GM12878 (cell line): ENCODE data around the gene TGFB2. TPM values are rescaled to one million over a fixed set of nuclear protein-coding genes. Genes with fewer than 3 reads are reported as not detected.

ENCODE experiments used
- ATAC-seq: fragments of 200-7000 bp; cut with Tn5 transposase; 3 replicates; pipeline ENCODE4 v1.9.1; 2020; ENCODE audit warnings: mild to moderate bottlenecking, moderate library complexity
- BruUV-seq: library from RNA; stranded (reverse); fragments of 400-500 nt; replicated peaks from 2 replicates; lab custom pipeline; 2021; lab: Mats Ljungman, UMichigan
- CTCF ChIA-PET: fragments of 300-600 bp; sonication (Branson Sonifier 250); formaldehyde crosslinking; extraction: SDS; loops from one replicate; lab custom pipeline; 2021; ENCODE audit warnings: inconsistent platforms; lab: Yijun Ruan, JAX
- POLR2A ChIA-PET: fragments of 350-600 bp; formaldehyde crosslinking; extraction: SDS; loops from one replicate; lab custom pipeline; 2021; ENCODE audit warnings: inconsistent platforms; lab: Charles Lee
- RAD21 ChIA-PET: fragments of 300-600 bp; sonication (Branson Sonifier 250); formaldehyde crosslinking; loops from one replicate; lab custom pipeline; 2023; ENCODE audit warnings: antibody characterized with exemption; ENCODE audit not compliant: unreplicated experiment; lab: Charles Lee
- SMC1A ChIA-PET: fragments of 300-600 bp; sonication (Branson Sonifier 250); formaldehyde crosslinking; loops from one replicate; lab custom pipeline; 2023; ENCODE audit not compliant: unreplicated experiment, uncharacterized antibody; lab: Charles Lee
- DNase-seq: peaks from one replicate; pipeline ENCODE4 v3.0.0-alpha.2; 2011; ENCODE audit warnings: low read depth, low spot score
- FAIRE-seq: peaks from 3 replicates; lab custom pipeline; 2011; peaks lifted over from hg19 to GRCh38; lab: Jason Lieb, UNC
- H2AFZ ChIP-seq: 2 replicates; pipeline ENCODE4 v1.6.0; 2011; ENCODE audit warnings: low read depth, low read length, control low read depth; ENCODE audit not compliant: control insufficient read depth
- H3K27ac ChIP-seq: 2 replicates; pipeline ENCODE4 v1.5.1; 2011; ENCODE audit warnings: control low read depth; ENCODE audit not compliant: control insufficient read depth, insufficient read depth
- H3K27me3 ChIP-seq, 2 experiments: replicated peaks in 1 of 2; 2 replicates each; pipeline versions ENCODE4 v1.6.0 to v1.6.1; 2011; ENCODE audit warnings: low read length in 1 of 2; ENCODE audit not compliant: control insufficient read depth in 2 of 2, insufficient read depth in 2 of 2
- H3K36me3 ChIP-seq, 2 experiments: 2 replicates each; pipeline ENCODE4 v1.5.1; 2011; ENCODE audit warnings: low read length in 1 of 2; ENCODE audit not compliant: control insufficient read depth in 2 of 2, insufficient read depth in 2 of 2
- H3K4me1 ChIP-seq: 2 replicates; pipeline ENCODE4 v1.6.1; 2011; ENCODE audit warnings: mild to moderate bottlenecking, low read length, moderate library complexity, mixed read lengths; ENCODE audit not compliant: control insufficient read depth, insufficient read depth
- H3K4me2 ChIP-seq: 2 replicates; pipeline ENCODE4 v1.6.0; 2011; ENCODE audit warnings: control low read depth; ENCODE audit not compliant: control insufficient read depth, insufficient read depth
- H3K4me3 ChIP-seq: fragments of 200-600 bp; sonication (generic); 2 replicates; pipeline ENCODE4 v1.5.1; 2016
- H3K79me2 ChIP-seq: 2 replicates; pipeline ENCODE4 v1.6.0; 2011; ENCODE audit warnings: low read length; ENCODE audit not compliant: control insufficient read depth, insufficient read depth
- H3K9ac ChIP-seq: 2 replicates; pipeline ENCODE4 v1.8.0; 2011; ENCODE audit warnings: low read length, control low read depth, mixed read lengths; ENCODE audit not compliant: control insufficient read depth, insufficient read depth
- H3K9me3 ChIP-seq: replicated peaks from 3 replicates; pipeline ENCODE4 v1.5.1; 2011; ENCODE audit warnings: mild to moderate bottlenecking, low read length; ENCODE audit not compliant: control insufficient read depth, insufficient read depth
- H4K20me1 ChIP-seq: 2 replicates; pipeline ENCODE4 v1.6.0; 2011; ENCODE audit not compliant: control insufficient read depth, insufficient read depth
- BCL3 ChIP-seq: IDR thresholded peaks from 2 replicates; pipeline ENCODE4 v1.6.1; 2011; ENCODE audit warnings: borderline replicate concordance, low read depth, mild to moderate bottlenecking, moderate library complexity, low read length; ENCODE audit not compliant: insufficient read depth, poor library complexity, severe bottlenecking
- EED ChIP-seq: sonication (generic); IDR thresholded peaks from 2 replicates; pipeline ENCODE4 v1.6.1; 2016; ENCODE audit warnings: antibody characterized with exemption, low read depth
- EP300 ChIP-seq, 2 experiments: fragments of 150-350 bp in 1 of 2; IDR thresholded peaks; 2 replicates each; pipeline ENCODE4 v1.6.1; 2011 to 2012; ENCODE audit warnings: low read depth in 2 of 2, low read length in 2 of 2, borderline replicate concordance in 1 of 2, improper control_type of control experiment in 1 of 2, inconsistent platforms in 1 of 2; ENCODE audit not compliant: control insufficient read depth in 1 of 2
- ETV6 ChIP-seq, 2 experiments: fragments of 450-650 bp in 1 of 2; IDR thresholded peaks in 1 of 2; conservative IDR thresholded peaks in 1 of 2; 2 replicates each; pipeline ENCODE4 v1.6.1; 2014; ENCODE audit warnings: antibody characterized with exemption in 1 of 2, borderline replicate concordance in 1 of 2, low read depth in 1 of 2, mild to moderate bottlenecking in 1 of 2, moderate library complexity in 1 of 2
- FOXM1 ChIP-seq: IDR thresholded peaks from 2 replicates; pipeline ENCODE4 v1.6.1; 2012; ENCODE audit warnings: low read depth, mild to moderate bottlenecking, inconsistent platforms, low read length, moderate library complexity
- GABPA ChIP-seq: IDR thresholded peaks from 2 replicates; pipeline ENCODE4 v1.6.1; 2014; ENCODE audit warnings: antibody characterized with exemption, low read depth, mild to moderate bottlenecking, inconsistent platforms
- RAD21 ChIP-seq: IDR thresholded peaks from 2 replicates; pipeline ENCODE4 v1.6.1; 2011; ENCODE audit warnings: mild to moderate bottlenecking, low read depth, low read length, moderate library complexity; ENCODE audit not compliant: insufficient read depth
- RCOR1 ChIP-seq: conservative IDR thresholded peaks from 2 replicates; pipeline ENCODE4 v1.6.1; 2012; ENCODE audit warnings: low read depth, low read length, improper control_type of control experiment
- RUNX3 ChIP-seq: IDR thresholded peaks from 2 replicates; pipeline ENCODE4 v1.6.1; 2012; ENCODE audit warnings: low read length, inconsistent platforms
- SUZ12 ChIP-seq: fragments of 200-600 bp; sonication (generic); IDR thresholded peaks from one replicate; pipeline ENCODE4 v1.6.1; 2018; ENCODE audit warnings: antibody characterized with exemption, mild to moderate bottlenecking; ENCODE audit not compliant: unreplicated experiment
- WGBS: methylation state at CpG from one replicate; pipeline ENCODE4 v1.1.6; 2016; ENCODE audit warnings: low lambda C conversion rate; ENCODE audit not compliant: insufficient replicate concordance, insufficient coverage; ENCODE audit errors: missing lambda C conversion rate; 5-methylcytosine and 5-hydroxymethylcytosine counted together
- in situ Hi-C: fragments of 300-500 bp; cut with MboI; formaldehyde crosslinking; loops from 9 replicates; pipeline ENCODE4 v1.14.3; 2018; ENCODE audit warnings: mixed read lengths
- intact Hi-C: fragments of 100-400 bp; cut with micrococcal nuclease; formaldehyde crosslinking; loops from one replicate; pipeline ENCODE4 v1.14.2; 2022; ENCODE audit not compliant: unreplicated experiment
- polyA plus RNA-seq, 11 experiments: library from polyadenylated mRNA; depleted of rRNA in 4 of 11; unstranded in 6 of 11; stranded (reverse) in 5 of 11; fragments of >200 nt; fragmentation: Nextera tagmentation in 4 of 11; fragmentation: Illumina TruSeq in 1 of 11; extraction: Ambion mirVana in 4 of 11; extraction: Trizol in 1 of 11; gene quantifications; 1 replicate in 1 of 11; 2 replicates in 10 of 11; pipeline versions ENCODE4 v1.2.1 to v1.2.3, GENCODE V29; 2011 to 2016; ENCODE audit warnings: inconsistent platforms in 2 of 11, missing spikeins in 2 of 11, low read depth in 1 of 11
- total RNA-seq, 4 experiments: library from RNA; depleted of rRNA in 3 of 4; stranded (reverse); fragments of >200 nt in 3 of 4; fragmentation: Illumina TruSeq in 1 of 4; extraction: Trizol in 1 of 4; gene quantifications; 2 replicates each; pipeline versions ENCODE4 v1.2.1 to v1.2.3, GENCODE V29; 2013 to 2021
- TF ChIP-seq, protein P1 (sequence below): IDR thresholded peaks from 2 replicates; pipeline ENCODE4 v1.6.1; 2012; ENCODE audit warnings: low read length, inconsistent platforms
- TF ChIP-seq, protein P2 (sequence below): fragments of 450-650 bp; IDR thresholded peaks from 2 replicates; pipeline ENCODE4 v1.6.1; 2018; ENCODE audit warnings: borderline replicate concordance, mild to moderate bottlenecking; ENCODE audit not compliant: partially characterized antibody

The TGFB2 gene
- total and polyA plus RNA-seq, 10 of the 15 experiments (the other 5 are each of a cell fraction or from before 2014, with no cell fraction given), result 0.03 to 0.11 (median 0.04) TPM; not detected in 6

DNA sequence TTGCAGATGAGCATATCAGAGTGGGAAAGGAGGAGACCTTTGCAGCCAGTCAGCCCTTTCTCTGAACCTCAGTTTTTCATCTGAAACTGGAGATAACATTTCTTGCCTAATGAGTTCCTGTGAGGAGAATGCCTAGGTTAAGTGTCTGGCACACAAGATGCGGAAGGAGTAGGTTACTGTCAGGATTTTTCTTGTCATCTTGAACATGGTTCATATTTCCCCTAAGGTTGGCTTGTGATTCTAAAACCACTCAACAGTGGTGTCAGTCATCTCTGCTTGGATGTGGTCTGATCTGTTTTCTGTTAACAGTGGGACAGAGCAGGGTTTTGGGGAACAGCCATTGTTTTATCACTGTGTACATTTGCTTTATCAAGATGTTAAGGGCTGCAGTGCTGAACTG is 70.6 kb downstream of the TGFB2 start:
- ChIA-PET RAD21 (no interaction called here), CTCF (no interaction called here)
- no peak overlapping the region for H3K27ac ChIP-seq

More for the DNA sequence above, 70.6 kb downstream of the TGFB2 start:
- in situ Hi-C loops (no loop called here), intact Hi-C loops (no loop called here)
- no peaks in the 10 kb centered on the region for H3K9me3 ChIP-seq
- FAIRE-seq (no peak), DNase-seq (no peak), ATAC-seq (no peak)
- POLR2A ChIA-PET, result no interaction called here
- no peaks in the 10 kb centered on the region for H3K36me3 ChIP-seq
- SMC1A ChIA-PET, result no interaction called here
- TF ChIP-seq, protein P1, sequence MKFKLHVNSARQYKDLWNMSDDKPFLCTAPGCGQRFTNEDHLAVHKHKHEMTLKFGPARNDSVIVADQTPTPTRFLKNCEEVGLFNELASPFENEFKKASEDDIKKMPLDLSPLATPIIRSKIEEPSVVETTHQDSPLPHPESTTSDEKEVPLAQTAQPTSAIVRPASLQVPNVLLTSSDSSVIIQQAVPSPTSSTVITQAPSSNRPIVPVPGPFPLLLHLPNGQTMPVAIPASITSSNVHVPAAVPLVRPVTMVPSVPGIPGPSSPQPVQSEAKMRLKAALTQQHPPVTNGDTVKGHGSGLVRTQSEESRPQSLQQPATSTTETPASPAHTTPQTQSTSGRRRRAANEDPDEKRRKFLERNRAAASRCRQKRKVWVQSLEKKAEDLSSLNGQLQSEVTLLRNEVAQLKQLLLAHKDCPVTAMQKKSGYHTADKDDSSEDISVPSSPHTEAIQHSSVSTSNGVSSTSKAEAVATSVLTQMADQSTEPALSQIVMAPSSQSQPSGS, result no peak
- no peak for TF ChIP-seq RAD21
- no peak for TF ChIP-seq EED
- no peak for TF ChIP-seq FOXM1
- TF ChIP-seq BCL3, result no peak
- no peak for TF ChIP-seq RCOR1
- no peak for TF ChIP-seq SUZ12
- no peak for TF ChIP-seq RUNX3
- no peak for TF ChIP-seq GABPA
- no peak for TF ChIP-seq ETV6 (conservative IDR thresholded peaks at IDR 0.05 in 1 of 2, IDR thresholded peaks at IDR 0.05 in 1 of 2; ENCODE audit: borderline replicate concordance in 1 of 2, low read depth in 1 of 2)
- TF ChIP-seq EP300 (IDR thresholded peaks at IDR 0.05; ENCODE audit: borderline replicate concordance in 1 of 2, control insufficient read depth in 1 of 2, low read depth in 2 of 2, low read length in 2 of 2), result no peak
- TF ChIP-seq, protein P2, sequence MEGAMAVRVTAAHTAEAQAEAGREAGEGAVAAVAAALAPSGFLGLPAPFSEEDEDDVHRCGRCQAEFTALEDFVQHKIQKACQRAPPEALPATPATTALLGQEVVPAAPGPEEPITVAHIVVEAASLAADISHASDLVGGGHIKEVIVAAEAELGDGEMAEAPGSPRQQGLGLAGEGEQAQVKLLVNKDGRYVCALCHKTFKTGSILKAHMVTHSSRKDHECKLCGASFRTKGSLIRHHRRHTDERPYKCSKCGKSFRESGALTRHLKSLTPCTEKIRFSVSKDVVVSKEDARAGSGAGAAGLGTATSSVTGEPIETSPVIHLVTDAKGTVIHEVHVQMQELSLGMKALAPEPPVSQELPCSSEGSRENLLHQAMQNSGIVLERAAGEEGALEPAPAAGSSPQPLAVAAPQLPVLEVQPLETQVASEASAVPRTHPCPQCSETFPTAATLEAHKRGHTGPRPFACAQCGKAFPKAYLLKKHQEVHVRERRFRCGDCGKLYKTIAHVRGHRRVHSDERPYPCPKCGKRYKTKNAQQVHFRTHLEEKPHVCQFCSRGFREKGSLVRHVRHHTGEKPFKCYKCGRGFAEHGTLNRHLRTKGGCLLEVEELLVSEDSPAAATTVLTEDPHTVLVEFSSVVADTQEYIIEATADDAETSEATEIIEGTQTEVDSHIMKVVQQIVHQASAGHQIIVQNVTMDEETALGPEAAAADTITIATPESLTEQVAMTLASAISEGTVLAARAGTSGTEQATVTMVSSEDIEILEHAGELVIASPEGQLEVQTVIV, result no peak
- WGBS, result 93% methylated on average over 1 of the region's 1 CpG
- no peaks in the 10 kb centered on the region for H4K20me1 ChIP-seq
- H3K27me3 ChIP-seq, result no peaks in the 10 kb centered on the region; a peak in 1 of 4 replicates
- H3K4me3 ChIP-seq, result no peak overlapping the region
- H3K4me1 ChIP-seq, result no peaks in the 10 kb centered on the region
- no peaks in the 10 kb centered on the region for H3K79me2 ChIP-seq
- no peak overlapping the region for H3K4me2 ChIP-seq
- no peak overlapping the region for H2AFZ ChIP-seq
- no peak overlapping the region for H3K9ac ChIP-seq
- no TSS peak for BruUV-seq
